GM12891 (cell line): Measurements from ENCODE around the gene THSD7B.

Experiments
- PAX5 ChIP-seq: IDR thresholded peaks from 2 replicates; pipeline ENCODE4 v1.6.1; 2011; ENCODE audit warnings: low read length, moderate library complexity, mild to moderate bottlenecking; ENCODE audit not compliant: insufficient read depth, severe bottlenecking
- POLR2A ChIP-seq: IDR thresholded peaks from 2 replicates; pipeline ENCODE4 v1.6.1; 2011; ENCODE audit warnings: low read depth, low read length, control low read depth
- POLR2AphosphoS5 ChIP-seq: IDR thresholded peaks from 2 replicates; pipeline ENCODE4 v1.6.1; 2011; ENCODE audit warnings: low read depth, low read length, control low read depth
- SPI1 ChIP-seq: IDR thresholded peaks from 2 replicates; pipeline ENCODE4 v1.6.1; 2011; ENCODE audit warnings: low read depth, low read length, control low read depth
- TAF1 ChIP-seq: IDR thresholded peaks from 2 replicates; pipeline ENCODE4 v1.6.1; 2011; ENCODE audit warnings: low read depth, low read length, control low read depth

DNA sequence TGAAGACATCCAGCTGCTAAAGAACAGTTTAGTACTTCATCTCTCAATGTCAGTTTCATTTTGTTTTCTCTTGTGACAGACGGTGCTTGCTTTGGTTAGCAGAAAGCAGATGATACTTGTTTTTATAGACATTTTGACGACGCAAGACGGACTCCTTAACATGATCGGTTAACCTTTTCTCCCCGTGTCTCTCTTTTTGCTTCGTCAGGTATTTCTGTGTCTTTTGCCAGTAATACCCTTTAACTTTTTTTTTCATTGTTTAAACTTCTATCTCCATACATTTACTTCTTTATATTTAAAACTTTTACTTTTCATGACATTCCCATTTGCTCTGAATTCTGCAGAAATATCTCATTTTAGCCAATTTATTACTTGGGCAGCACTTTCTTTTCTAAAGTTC lies 57.9 kb downstream of the THSD7B start:
- TF ChIP-seq POLR2A = no peak
- TF ChIP-seq TAF1 = no peak
- no peak for TF ChIP-seq SPI1
- no peak for TF ChIP-seq POLR2AphosphoS5
- no peak for TF ChIP-seq PAX5
